Measurements from ENCODE around the gene RAB4A.

RAB4A gene

GRCh38 chr1:229229721-229230139, 41.2 kb upstream of the RAB4A start:
- TF ChIP-seq POLR2AphosphoS5 (IDR thresholded peaks at IDR 0.05; ENCODE audit: low read depth, low read length) (no peak), TAF1 (IDR thresholded peaks at IDR 0.05; ENCODE audit: low read depth, low read length) (no peak)
- no peak for DNase-seq (ENCODE audit: insufficient read length, low spot score)
- FAIRE-seq = no peak

- no peak for TF ChIP-seq TAF1 (IDR thresholded peaks at IDR 0.05; ENCODE audit: low read depth, low read length)
- TF ChIP-seq POLR2AphosphoS5 (IDR thresholded peaks at IDR 0.05; ENCODE audit: low read depth, low read length) = no peak
- DNase-seq (ENCODE audit: insufficient read length, low spot score) = peak; percentile 24
- FAIRE-seq = no peak
Observed at GRCh38 chr1:229230140-229230892, 40.6 kb upstream of the RAB4A start.

- no peak for TF ChIP-seq SPI1 (IDR thresholded peaks at IDR 0.05; ENCODE audit: low read depth, low read length)
- no peak for TF ChIP-seq PAX5 (IDR thresholded peaks at IDR 0.05; ENCODE audit: insufficient read depth, low read length, severe bottlenecking)
- TF ChIP-seq POLR2A (IDR thresholded peaks at IDR 0.05; ENCODE audit: low read depth, low read length) = no peak
- no peak for TF ChIP-seq POU2F2 (IDR thresholded peaks at IDR 0.05; ENCODE audit: low read depth, low read length)
- TF ChIP-seq TAF1 (IDR thresholded peaks at IDR 0.05; ENCODE audit: low read depth, low read length) = no peak
- TF ChIP-seq POLR2AphosphoS5 (IDR thresholded peaks at IDR 0.05; ENCODE audit: low read depth, low read length) = no peak
- no peak for FAIRE-seq
- no peak for DNase-seq (ENCODE audit: insufficient read length, low spot score)
Observed at GRCh38 chr1:229230893-229231753, 39.8 kb upstream of the RAB4A start.

- FAIRE-seq (no peak), DNase-seq (ENCODE audit: insufficient read length, low spot score) (no peak)
- no peak for TF ChIP-seq POLR2A (IDR thresholded peaks at IDR 0.05; ENCODE audit: low read depth, low read length)
Observed at GRCh38 chr1:229231754-229232119, 39.2 kb upstream of the RAB4A start.

- no peak for FAIRE-seq
- TF ChIP-seq TAF1 (IDR thresholded peaks at IDR 0.05; ENCODE audit: low read depth, low read length) (no peak), POLR2A (IDR thresholded peaks at IDR 0.05; ENCODE audit: low read depth, low read length) (no peak), PAX5 (IDR thresholded peaks at IDR 0.05; ENCODE audit: insufficient read depth, low read length, severe bottlenecking) (no peak)
- DNase-seq (ENCODE audit: insufficient read length, low spot score) = no peak
Observed at GRCh38 chr1:229234870-229235472, 35.9 kb upstream of the RAB4A start.

- TF ChIP-seq POU2F2 (IDR thresholded peaks at IDR 0.05; ENCODE audit: low read depth, low read length) (no peak), SPI1 (IDR thresholded peaks at IDR 0.05; ENCODE audit: low read depth, low read length) (no peak), PAX5 (IDR thresholded peaks at IDR 0.05; ENCODE audit: insufficient read depth, low read length, severe bottlenecking) (no peak), POLR2AphosphoS5 (IDR thresholded peaks at IDR 0.05; ENCODE audit: low read depth, low read length) (no peak), POLR2A (IDR thresholded peaks at IDR 0.05; ENCODE audit: low read depth, low read length) (no peak), TAF1 (IDR thresholded peaks at IDR 0.05; ENCODE audit: low read depth, low read length) (no peak)
- no peak for FAIRE-seq
- DNase-seq (ENCODE audit: insufficient read length, low spot score) = no peak
Observed at GRCh38 chr1:229237320-229237719, 33.6 kb upstream of the RAB4A start.

GRCh38 chr1:229238231-229238630, 32.7 kb upstream of the RAB4A start:
- no peak for FAIRE-seq
- TF ChIP-seq PAX5 (IDR thresholded peaks at IDR 0.05; ENCODE audit: insufficient read depth, low read length, severe bottlenecking) = no peak
- no peak for TF ChIP-seq TAF1 (IDR thresholded peaks at IDR 0.05; ENCODE audit: low read depth, low read length)
- TF ChIP-seq POU2F2 (IDR thresholded peaks at IDR 0.05; ENCODE audit: low read depth, low read length) = no peak
- TF ChIP-seq POLR2AphosphoS5 (IDR thresholded peaks at IDR 0.05; ENCODE audit: low read depth, low read length) = no peak
- TF ChIP-seq POLR2A (IDR thresholded peaks at IDR 0.05; ENCODE audit: low read depth, low read length) = no peak

GRCh38 chr1:229238674-229239415, 32.1 kb upstream of the RAB4A start:
- DNase-seq (ENCODE audit: insufficient read length, low spot score) = no peak
- FAIRE-seq = no peak
- TF ChIP-seq SPI1 (IDR thresholded peaks at IDR 0.05; ENCODE audit: low read depth, low read length) = no peak

More at GRCh38 chr1:229238231-229238630, 32.7 kb upstream of the RAB4A start:
- DNase-seq (ENCODE audit: insufficient read length, low spot score) = no peak

GRCh38 chr1:229240532-229240931, 30.4 kb upstream of the RAB4A start:
- DNase-seq (ENCODE audit: insufficient read length, low spot score) = no peak
- TF ChIP-seq POU2F2 (IDR thresholded peaks at IDR 0.05; ENCODE audit: low read depth, low read length) (no peak), PAX5 (IDR thresholded peaks at IDR 0.05; ENCODE audit: insufficient read depth, low read length, severe bottlenecking) (no peak), SPI1 (IDR thresholded peaks at IDR 0.05; ENCODE audit: low read depth, low read length) (no peak), POLR2AphosphoS5 (IDR thresholded peaks at IDR 0.05; ENCODE audit: low read depth, low read length) (no peak), POLR2A (IDR thresholded peaks at IDR 0.05; ENCODE audit: low read depth, low read length) (no peak), TAF1 (IDR thresholded peaks at IDR 0.05; ENCODE audit: low read depth, low read length) (no peak)
- no peak for FAIRE-seq

GRCh38 chr1:229241390-229241789, 29.5 kb upstream of the RAB4A start:
- TF ChIP-seq POLR2A (IDR thresholded peaks at IDR 0.05; ENCODE audit: low read depth, low read length) (no peak), TAF1 (IDR thresholded peaks at IDR 0.05; ENCODE audit: low read depth, low read length) (no peak), POLR2AphosphoS5 (IDR thresholded peaks at IDR 0.05; ENCODE audit: low read depth, low read length) (no peak), SPI1 (IDR thresholded peaks at IDR 0.05; ENCODE audit: low read depth, low read length) (no peak), PAX5 (IDR thresholded peaks at IDR 0.05; ENCODE audit: insufficient read depth, low read length, severe bottlenecking) (no peak), POU2F2 (IDR thresholded peaks at IDR 0.05; ENCODE audit: low read depth, low read length) (no peak)
- no peak for FAIRE-seq
- no peak for DNase-seq (ENCODE audit: insufficient read length, low spot score)
